ENCODE data around the gene TTC34.
A peak's percentile ranks its signal among the peaks of the same experiment; 100 is the strongest.
"Not testable (repeated sequence)": the region's sequence is repeated elsewhere in the genome, so short reads cannot be mapped to it uniquely, and the experiment has no call there.

Gene TTC34

GRCh38 chr1:2791027-2791760, 10.3 kb downstream of the TTC34 start:
- no peak for DNase-seq

- no peak for DNase-seq
These were observed 11.4 kb downstream of the TTC34 start for GRCh38 chr1:2789986-2790581.

- DNase-seq: no peak
These were observed 12.1 kb downstream of the TTC34 start for GRCh38 chr1:2789164-2789985.

- no peak for DNase-seq
These were observed 12.9 kb downstream of the TTC34 start for GRCh38 chr1:2788506-2789163.

GRCh38 chr1:2787163-2787911, 14.2 kb downstream of the TTC34 start:
- DNase-seq: no peak

- peak; percentile 71 to 80 for DNase-seq
These were observed 14.9 kb downstream of the TTC34 start for GRCh38 chr1:2786329-2787162.

- DNase-seq: no peak
These were observed 15.7 kb downstream of the TTC34 start for GRCh38 chr1:2785631-2786328.

- no peak for DNase-seq
These were observed 16.5 kb downstream of the TTC34 start for GRCh38 chr1:2784854-2785630.

- no peak for DNase-seq
These were observed 17.8 kb downstream of the TTC34 start for GRCh38 chr1:2783435-2784397.

- no peak for DNase-seq
These were observed 18.4 kb downstream of the TTC34 start for GRCh38 chr1:2783069-2783434.

- no peak for DNase-seq
These were observed 19.9 kb downstream of the TTC34 start for GRCh38 chr1:2781627-2782026.

- no peak for DNase-seq
These were observed 23.3 kb downstream of the TTC34 start for GRCh38 chr1:2778220-2778592.

GRCh38 chr1:2777424-2778219, 23.9 kb downstream of the TTC34 start:
- no peak for DNase-seq

GRCh38 chr1:2775333-2775732, 26.2 kb downstream of the TTC34 start:
- not testable (repeated sequence) for DNase-seq

- not testable (repeated sequence) for DNase-seq
These were observed 33.4 kb downstream of the TTC34 start for GRCh38 chr1:2768052-2768451.

- DNase-seq: not testable (repeated sequence)
These were observed 42.1 kb downstream of the TTC34 start for GRCh38 chr1:2759433-2759832.

GRCh38 chr1:2757519-2757918, 44.0 kb downstream of the TTC34 start:
- not testable (repeated sequence) for DNase-seq

GRCh38 chr1:2755426-2755825, 46.1 kb downstream of the TTC34 start:
- DNase-seq: not testable (repeated sequence)
